GM18505 (cell line): ENCODE data around the gene MARF1.

Experiments
- ATAC-seq: cut with Tn5 transposase; IDR thresholded peaks from one replicate; pipeline ENCODE4 v1.9.1; 2021; ENCODE audit not compliant: unreplicated experiment
- POLR2A ChIP-seq: IDR thresholded peaks from 4 replicates; pipeline ENCODE4 v1.6.1; 2011; ENCODE audit warnings: borderline replicate concordance; ENCODE audit not compliant: insufficient read depth, insufficient read length; ENCODE audit errors: extremely low read depth

Gene MARF1

GRCh38 chr16:15606518-15607220 lies 36.3 kb downstream of the MARF1 start:
- no peak for ATAC-seq
- TF ChIP-seq POLR2A: no peak

GRCh38 chr16:15605839-15606517 lies 37.0 kb downstream of the MARF1 start:
- ATAC-seq: no peak
- TF ChIP-seq POLR2A: no peak

DNA sequence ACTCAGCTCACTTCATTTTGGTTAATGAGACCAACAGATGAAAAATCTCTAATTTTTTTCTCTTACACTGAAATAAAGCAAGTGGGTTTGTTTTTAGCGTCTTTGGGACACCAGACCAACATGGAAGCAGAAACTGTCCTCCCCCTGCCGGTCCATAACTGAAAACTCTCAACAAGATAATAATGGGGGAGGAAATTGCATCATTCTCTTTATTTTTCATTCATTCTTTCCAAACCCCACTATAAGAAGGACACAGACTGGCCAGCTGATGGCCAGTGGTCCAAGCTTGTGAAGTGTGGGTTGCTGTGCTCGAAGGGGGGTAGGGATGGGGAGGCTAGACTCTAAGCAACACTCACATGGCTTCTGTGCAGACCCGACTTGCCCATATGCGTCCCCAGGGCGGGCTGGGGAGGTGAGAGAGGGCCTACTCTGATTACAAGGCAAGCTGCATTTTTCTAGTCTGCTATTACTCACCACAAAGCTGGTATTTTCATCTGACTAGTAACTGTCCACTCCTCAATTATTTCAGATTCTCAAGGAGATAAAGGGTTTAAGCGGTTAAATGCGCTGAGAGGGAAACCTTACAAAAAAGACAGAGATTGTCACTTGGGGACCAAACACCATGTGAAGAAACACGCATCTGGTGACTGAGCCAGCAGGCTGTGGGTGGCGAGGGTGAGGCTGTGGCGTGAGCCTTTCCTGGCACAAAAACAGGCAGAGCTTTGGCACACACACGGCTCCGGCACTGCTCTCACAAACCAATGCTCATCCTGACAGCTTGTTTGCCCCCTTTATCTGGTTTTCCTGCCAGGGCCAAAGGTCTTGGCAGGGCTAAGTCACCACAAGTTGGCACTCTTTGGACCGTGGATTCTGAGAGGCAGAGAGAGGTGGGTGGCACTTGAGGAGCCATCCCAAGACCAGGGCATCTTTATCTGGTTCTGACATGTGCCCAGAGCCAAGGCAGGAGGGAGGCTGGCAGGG lies 38.2 kb downstream of the MARF1 start:
- TF ChIP-seq POLR2A: no peak

GRCh38 chr16:15602285-15603044 lies 40.5 kb downstream of the MARF1 start:
- no peak for TF ChIP-seq POLR2A
- no peak for ATAC-seq

More for the DNA sequence above, 38.2 kb downstream of the MARF1 start:
- no peak for ATAC-seq

DNA sequence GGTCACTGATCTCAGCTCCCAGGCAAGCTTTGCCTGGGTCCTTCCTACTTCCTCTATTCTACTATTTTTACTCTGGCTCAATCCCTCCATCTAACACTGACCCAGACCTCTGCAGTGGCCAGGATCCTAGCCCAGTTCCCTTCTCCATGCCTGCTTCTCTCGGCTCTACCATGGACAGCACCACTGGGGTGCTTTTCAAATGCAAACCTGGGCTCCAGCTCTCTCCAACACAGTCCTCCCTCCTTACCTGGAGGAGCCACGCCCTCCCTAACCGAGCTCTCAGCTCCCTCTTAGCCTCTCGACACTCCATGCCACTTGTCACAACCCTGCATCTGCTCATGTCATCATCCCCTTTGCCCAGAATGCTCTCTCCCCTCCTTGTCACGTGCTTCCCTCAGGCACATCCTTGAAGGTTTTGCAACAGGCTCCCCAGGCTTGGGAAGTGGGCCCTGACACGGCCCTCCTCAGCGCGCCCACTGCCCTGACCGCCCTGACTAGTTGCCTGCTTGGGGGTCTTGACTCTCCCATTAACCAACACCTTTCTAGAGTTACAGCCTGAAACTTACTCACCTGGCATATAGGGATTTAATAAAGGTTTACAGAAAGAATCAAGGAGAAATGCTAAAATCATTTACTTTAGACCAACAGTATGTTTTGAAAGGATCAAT lies 41.6 kb downstream of the MARF1 start:
- ATAC-seq: no peak
- TF ChIP-seq POLR2A: no peak

- no peak for ATAC-seq
- no peak for TF ChIP-seq POLR2A
Observed at GRCh38 chr16:15599303-15600070, 43.5 kb downstream of the MARF1 start.

DNA sequence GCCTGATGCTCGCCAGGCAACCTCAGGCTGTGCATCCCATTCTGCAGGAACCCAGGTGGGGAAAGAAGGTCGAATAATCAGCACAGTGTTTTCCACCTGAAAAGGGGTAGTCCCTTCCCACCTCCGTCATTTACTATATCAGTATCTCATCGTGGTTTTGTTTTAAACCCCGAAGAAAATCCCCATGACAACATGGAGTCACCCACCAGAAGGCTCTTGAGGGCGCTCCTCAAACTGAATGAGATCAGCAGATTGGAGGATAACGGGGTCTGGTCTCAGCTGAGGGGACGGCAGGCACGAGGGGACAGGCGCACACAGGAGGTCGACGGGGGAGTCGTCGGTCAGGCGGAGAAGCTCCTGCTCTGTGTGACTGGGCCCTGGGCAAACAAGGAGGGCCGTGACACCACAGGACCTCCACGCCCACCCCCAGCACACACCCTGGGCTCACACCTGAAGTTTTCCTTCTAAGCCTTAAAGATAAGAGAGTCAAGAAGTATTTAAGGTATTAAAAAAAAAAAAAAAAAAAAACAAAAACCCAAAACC lies 44.2 kb downstream of the MARF1 start:
- ATAC-seq: no peak
- no peak for TF ChIP-seq POLR2A

DNA sequence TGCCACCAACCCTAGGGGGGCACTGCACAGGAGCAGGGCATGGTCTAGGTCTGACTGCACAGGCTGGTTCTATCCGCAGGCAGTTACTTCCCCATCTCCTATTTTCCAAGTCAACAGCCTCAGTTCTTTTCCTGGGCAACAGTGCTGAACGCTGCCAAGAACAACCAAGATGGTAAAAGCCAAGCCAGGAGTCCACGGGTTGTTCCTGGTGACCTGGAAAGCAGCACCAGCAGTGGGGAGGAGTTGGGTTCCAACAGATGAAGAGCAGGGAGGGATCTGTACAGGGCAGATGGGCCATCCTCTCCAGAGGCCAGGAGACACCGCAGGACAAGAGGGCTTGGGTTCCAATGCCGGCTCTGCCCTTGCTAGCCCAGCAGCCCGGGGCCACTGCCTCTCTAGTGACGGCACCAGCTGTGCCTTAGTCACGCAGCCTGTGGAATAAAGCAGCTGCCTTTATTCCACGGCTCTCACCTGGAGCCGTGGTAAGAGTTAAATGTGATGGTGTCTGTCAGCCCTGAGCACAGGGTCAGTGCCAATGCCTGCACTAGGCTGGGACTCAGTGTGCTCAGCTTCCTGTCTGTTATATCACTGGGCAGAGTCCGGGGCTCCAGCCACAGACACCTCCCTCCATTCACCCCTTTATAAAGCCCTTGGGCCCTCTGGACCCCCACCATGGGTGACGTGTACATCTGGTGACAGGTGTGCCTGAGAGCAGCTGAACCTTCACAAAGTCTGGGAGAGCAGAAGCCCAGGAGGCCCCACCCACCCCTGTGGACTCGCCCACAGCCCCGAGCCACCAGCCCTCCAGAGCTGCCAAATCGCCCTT lies 44.9 kb downstream of the MARF1 start:
- TF ChIP-seq POLR2A: no peak
- ATAC-seq: no peak

DNA sequence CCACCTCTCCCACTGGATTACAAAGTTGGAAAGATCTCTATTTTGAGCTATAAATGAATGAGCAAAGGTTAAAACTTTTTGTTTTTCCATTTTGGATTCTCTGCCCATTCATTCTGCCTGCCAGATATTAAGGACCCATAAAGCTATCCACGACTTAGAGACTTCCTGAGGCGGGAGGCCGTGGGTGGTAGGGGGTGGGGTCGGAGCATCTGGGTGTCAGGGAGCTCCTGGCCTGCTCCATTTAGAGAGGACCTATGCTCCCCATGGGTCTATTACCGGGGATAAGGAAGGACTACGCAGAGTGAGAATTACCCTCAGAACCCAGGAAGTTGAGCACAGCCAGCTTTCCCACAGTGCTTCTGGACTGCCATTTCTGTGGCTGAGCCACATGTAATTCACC lies 45.8 kb downstream of the MARF1 start:
- ATAC-seq: no peak
- no peak for TF ChIP-seq POLR2A

DNA sequence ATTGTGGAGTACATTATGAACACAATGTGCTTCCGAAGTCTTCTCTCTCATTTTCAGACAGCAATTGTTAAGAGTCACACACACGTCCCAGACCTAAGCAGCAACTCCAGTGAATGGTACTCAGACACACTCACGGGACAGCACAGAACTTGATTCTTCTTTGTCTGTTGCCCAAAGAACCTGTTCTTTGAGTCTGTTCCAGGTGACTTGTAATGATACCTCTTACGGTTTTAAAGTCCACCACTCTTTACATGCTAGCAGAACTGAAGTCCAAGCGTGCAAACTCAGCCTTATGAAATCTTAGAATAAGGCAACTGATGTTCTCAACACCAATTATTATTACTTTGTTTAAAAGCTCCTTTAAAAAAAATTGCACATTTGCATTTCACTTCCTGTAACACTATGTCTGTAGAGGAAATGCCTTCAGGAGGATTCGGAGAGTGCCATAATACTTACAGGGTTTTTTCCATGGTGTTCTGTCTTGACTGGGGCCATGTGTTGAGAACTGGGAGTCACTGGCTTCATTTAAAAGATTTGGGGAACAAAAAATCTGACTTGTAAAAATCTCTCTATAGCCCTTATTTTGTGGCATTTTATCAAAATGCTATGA lies 48.1 kb downstream of the MARF1 start:
- no peak for ATAC-seq
- TF ChIP-seq POLR2A: no peak
